Measurements from ENCODE around the gene RASSF1.

Gene RASSF1

DNA sequence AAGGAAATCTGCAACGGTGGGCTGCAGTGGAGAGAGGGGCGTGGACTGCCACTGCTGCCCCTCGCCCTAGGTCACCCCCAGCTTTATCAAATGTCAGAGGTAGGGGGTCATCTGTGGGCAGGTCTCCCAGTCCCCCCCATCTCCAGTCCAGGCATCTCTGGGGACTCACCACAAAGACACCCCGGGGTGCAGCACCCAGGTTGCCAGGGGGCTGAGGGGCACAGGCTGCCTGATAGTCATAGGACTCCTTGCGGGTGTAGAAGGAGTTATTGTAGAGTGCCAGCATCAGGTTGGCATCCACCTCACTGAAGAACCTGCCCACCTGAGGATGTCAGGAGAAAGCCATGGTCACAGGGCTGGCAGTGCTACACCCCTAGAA lies 25.2 kb upstream of the RASSF1 start:
- no peak for DNase-seq (ENCODE audit: low read depth in 2 of 2)

DNA sequence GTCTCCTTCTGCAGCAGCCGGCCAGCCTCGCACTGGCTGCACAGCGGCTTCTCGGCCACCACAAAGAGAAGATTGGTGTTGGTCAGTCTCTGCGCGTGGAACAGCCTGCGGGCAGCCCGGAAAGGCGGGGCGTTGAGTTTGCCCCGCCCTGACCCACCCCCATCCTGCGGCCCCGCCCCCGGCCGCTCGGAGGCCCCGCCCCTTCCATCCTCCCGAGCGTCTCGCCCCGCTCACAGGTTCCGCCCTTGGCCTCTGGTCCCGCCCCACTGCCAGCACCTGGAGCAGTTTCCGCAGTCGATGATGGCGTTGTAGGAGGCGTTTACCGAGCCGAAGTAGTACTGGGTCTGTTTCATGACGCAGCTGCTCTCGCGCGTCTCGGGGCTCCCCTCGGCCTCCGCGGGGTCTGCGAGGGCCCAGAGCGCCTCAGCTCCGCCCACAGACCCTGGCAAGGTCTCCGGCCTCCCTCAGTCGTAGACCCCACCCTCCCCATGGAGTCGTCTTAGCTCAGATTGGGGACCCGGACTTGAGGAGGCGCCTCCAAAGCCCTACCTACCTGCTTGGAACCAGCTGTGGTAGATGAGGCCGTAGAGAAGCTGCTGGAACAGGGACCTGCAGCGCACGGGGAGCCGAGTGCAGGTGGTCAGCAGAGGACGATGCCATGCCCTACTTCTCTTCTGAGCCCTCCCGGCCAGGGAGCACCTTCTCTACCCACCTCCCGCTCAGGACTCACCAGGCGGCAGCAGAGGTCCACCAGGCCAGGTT lies 24.6 kb upstream of the RASSF1 start:
- DNase-seq (ENCODE audit: low read depth in 2 of 2) = peak; percentile 90 to 93

DNA sequence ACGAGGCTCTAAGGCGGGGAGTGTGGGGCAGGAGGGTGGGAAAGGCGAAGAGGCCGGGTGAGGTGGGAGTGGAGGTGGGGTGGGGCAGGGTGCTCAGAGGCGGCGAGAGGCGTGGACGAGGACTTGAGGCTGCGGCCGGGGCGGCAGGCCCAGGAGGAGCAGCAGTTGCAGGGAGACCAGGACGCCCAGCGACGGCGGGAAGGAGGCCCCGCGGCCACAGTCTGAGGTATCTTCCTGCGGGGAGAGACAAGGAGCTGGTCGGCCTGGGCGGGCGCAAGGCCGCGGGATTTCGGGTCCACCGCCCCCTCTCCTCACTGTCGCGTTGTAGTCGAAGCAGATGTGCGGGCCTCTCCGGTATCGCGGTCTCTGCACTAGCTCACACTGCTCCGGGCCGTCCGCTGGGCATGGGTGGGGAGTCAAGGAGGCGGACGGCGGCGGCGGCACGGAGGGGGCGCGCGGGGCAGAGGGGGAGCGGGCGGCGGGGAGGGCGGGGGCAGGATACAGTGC lies 24.0 kb upstream of the RASSF1 start:
- no peak for DNase-seq (ENCODE audit: low read depth in 2 of 2)

DNA sequence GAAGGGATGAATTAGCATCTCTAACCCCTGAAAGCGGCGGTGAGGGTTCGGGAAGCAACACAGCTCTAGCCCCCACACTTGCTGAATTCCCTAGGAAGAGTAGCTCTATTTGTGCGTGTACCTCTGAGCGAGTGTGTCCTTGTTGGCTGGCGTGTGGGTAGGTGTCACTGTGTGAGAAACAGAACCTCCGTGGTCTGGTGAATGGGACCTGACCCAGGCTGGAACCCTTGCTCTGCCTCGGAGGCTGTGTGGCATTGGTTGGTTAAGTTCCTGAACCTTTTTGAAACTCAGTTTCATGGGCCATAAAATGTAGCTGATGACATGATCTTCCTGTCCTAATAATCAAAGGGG lies 19.1 kb upstream of the RASSF1 start:
- DNase-seq (ENCODE audit: low read depth in 2 of 2) = no peak

DNA sequence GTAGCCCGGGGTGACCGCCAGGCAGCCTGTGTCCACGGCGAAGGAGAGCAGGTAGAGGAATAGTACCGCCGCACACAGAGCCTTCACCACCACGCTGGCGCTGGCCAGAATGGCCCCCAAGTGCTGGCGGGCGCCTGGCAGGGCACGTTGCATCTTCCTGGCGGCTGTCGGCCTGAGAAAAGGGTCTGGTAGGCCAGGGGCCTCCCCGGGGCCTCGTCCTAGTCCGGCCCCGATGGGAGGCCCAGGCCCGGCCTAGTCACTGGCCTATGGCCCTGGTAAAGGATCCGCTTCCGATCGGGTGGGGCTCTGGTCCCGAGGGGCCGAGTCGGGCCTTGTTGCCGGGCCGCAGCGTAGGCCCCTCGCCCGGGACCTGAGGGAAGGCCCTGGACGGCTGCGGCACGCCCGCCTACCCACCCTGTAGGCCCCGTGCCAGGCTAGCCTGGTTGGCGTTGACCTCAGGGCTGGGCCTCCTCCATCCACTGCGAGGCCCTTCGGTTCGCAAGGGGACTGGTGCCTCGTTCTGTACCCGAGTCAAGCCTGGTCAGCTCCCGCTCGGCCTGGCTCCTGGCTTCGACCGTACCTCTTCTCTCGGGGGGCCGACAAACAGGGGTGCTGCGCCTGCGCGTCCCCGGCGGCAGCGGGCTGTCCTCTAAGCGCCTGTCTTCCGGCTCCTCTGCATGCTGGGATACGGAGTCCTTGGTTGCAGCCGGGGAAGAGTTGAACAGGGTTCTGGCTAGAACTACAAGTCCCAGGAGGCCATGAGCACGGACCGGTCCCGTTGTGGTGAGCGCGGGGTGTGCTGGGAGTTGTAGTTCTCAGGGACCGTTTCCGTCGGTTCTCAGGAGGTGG lies 18.5 kb upstream of the RASSF1 start, which contains the start of gene TMEM115:
Gene TMEM115, minus strand, starts transcription at position 611 of the 849 bp plus-strand sequence. Its CDS starts 458 bp downstream, at position 153.
- DNase-seq (ENCODE audit: low read depth in 2 of 2) = peak; percentile 83 to 91

DNA sequence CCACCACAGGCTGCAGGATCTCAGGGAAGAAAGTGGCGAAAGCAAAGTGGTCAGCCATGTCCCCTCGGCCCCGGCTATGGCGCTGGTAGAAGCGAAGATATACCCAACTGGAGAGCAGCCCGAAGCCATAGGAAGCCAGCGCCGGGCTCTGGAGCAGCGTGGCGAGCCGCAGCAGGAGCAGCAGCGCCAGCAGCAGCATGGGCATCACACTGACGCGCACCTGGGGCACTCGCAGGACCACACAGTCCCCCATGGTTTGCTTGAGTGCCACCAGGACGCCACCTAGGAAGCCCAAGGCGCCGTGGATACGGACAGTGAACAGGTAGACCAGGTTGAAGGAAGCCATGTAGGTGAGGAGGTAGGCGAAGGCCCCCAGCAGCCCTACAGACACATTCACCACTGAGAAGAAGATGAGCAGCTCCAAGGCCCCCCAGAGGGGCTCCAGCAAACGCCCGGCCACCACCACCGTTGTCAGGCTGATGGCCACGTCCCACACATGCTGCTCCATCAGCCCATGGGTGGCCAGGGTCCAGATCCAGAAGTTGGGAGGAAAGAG lies 17.8 kb upstream of the RASSF1 start:
- DNase-seq (ENCODE audit: low read depth in 2 of 2) = no peak

- DNase-seq (ENCODE audit: low read depth in 2 of 2) = no peak
Observed at GRCh38 chr3:50357481-50357880, 16.8 kb upstream of the RASSF1 start.

DNA sequence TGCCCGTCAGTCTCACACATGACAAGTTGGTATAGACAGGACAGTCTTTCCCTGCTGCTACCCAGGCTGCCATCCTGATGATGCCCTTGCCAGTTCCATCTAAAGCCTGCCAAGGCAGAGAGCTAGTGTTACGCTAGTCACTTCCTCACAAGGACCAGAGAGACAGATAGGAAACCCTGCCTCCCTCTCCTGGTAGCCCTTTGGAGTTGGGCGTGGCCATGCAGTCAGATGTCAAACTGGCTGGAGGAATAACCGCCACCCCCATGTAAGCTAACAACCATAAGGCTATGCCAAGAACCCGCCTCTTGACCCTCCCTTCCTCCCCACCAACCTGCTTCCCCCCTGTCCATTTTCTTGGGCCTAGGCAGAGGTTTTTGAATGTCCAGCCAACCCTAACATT lies 15.9 kb upstream of the RASSF1 start:
- no peak for DNase-seq (ENCODE audit: low read depth in 2 of 2)

DNA sequence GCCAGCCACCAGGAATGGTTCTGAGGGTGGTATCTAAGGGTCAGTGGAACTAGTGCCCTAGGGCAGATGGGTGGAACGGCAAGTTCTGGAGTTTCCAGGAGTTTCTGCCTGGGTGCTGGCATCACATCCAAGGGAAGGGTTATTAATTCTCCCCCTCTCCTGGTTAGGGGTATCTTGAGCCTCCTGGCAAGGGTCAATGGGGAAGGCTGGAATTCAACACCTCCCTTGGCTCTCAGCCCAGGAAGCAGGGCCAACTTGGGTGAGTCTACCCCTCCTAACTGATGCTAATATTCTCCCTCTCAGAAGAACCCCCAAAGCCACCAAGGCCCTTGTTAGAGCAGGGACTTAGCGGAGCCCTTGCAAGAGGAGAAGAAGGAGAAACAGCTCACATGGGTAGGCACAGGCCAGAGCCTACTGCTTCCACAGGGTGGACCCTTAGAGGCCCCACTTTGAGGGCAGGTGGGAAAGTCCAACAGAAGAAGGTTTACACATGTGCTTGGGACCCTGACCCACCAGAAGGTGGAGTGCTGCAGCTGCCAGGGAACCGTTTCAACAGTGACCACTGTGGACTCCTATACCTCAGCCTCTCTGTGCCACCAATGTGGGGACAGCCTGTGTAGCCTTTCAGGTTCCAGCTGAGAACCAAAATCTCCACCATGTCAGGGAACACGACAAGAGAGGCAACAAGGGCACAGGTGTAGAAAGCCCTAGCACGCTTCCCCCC lies 15.4 kb upstream of the RASSF1 start:
- DNase-seq (ENCODE audit: low read depth in 2 of 2) = no peak

DNA sequence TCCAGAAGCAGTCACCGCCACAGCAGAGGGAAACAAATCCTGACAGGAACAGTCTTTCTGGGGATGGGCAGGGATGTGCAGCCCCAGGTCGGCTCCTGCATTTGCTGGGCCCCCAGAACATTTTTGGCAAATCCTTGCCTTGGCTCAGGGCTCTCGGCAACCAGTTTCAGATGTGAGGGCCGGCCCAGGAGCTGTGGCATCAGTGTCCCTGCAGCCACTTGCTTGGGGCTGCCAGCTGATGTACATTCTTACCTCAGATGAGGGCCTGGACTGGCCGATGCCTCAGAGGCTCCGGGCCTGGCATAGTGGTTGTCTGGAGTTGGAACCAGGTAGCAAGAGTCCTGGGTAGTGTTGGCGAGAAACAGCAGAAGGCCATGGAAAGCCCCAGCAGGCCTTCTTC lies 14.2 kb upstream of the RASSF1 start:
- no peak for DNase-seq (ENCODE audit: low read depth in 2 of 2)

GRCh38 chr3:50354186-50354764 lies 13.6 kb upstream of the RASSF1 start:
- DNase-seq (ENCODE audit: low read depth in 2 of 2) = no peak

DNA sequence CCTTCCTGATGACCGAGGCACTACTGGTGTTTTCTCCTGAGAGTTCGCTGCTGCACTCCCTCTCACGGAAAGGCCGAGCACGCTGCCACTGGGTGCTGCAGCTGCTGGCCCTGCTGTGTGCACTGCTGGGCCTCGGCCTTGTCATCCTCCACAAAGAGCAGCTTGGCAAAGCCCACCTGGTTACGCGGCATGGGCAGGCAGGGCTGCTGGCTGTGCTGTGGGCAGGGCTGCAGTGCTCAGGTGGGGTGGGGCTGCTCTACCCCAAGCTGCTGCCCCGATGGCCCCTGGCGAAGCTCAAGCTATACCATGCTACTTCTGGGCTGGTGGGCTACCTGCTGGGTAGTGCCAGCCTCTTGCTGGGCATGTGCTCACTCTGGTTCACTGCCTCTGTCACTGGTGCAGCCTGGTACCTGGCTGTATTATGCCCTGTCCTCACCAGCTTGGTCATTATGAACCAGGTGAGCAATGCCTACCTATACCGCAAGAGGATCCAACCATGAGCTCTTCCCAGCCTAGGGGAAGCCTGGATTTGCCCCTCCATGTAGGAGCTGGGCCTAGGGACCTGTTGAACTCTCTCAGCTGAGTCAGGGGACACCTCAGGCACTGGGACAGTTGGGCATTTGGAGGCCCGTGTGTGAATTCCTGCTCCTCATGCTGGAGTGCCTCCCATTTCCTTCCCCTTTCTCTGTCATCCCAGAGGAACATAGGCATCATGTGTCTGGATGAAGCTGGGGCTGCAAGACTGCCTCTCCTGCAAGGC lies 12.8 kb upstream of the RASSF1 start:
- no peak for DNase-seq (ENCODE audit: low read depth in 2 of 2)

DNA sequence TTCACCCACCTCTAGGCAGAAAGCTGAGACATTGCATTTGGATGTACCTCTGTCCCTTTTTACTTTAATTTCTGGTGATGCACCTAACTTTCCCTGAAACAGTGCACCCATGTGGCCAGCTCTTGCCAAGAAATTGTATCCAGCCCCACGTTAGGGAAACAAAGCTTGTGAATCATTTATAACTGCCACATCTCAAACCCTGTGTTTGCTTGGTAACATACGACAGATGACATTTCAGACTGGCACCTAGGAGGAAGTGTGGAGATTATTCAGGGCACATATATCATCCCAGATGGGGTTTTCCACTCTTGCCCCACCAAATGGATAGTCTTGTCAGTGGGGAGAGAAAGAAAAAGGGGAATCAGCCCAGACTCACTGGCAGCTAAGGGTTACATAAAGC lies 12.1 kb upstream of the RASSF1 start:
- no peak for DNase-seq (ENCODE audit: low read depth in 2 of 2)

GRCh38 chr3:50351323-50351697 lies 10.7 kb upstream of the RASSF1 start:
- DNase-seq (ENCODE audit: low read depth in 2 of 2) = no peak

DNA sequence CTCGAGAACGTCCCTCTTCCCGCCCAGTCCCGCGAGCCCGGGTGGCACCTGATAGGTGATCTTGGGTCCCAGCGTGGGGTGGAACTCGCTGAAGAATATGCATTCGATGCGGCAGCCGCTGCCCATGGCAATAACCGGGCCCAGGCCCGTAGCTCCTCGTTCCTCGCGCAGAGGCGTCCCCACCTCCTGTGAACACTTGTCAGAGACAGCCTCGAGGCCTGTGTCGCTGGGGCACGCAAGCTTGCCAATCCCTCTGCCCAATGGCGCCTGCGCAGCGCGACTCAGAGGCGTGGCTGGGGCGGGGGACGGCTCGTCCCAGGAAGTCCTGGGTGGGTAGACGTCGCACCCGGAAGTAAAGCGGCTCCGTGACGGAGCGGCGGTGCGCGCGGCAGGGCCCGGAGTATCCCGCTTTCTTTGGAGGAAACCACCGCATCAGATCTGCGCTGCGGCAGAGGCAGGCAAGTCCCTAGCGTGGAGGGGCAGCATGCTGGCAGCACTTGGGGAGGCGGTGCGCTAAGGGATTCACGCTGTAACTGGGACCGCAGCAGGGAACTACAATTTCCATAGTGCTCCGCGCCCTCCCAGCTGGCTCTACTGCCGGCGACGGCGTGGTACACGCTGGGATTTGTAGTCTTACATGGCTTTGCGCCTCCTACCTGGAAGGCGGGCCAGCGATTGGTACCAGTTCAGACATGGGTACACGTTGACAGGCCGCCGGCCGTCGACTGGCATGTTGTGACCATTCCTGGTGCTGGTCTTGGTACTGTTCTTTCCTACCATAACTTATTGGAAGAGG lies 10.1 kb upstream of the RASSF1 start, which contains the start of the genes CYB561D2 and NPRL2:
Gene CYB561D2, plus strand, starts transcription at position 336 of the 796 bp plus-strand sequence. CDS start 572 bp downstream, outside the sequence.
Gene NPRL2, minus strand, starts transcription at position 249 of the 796 bp plus-strand sequence. Its CDS starts 123 bp downstream, at position 126.
- DNase-seq (ENCODE audit: low read depth in 2 of 2) = peak; percentile 96 to 98

- no peak for DNase-seq (ENCODE audit: low read depth in 2 of 2)
Observed at GRCh38 chr3:50350213-50350526, 9.5 kb upstream of the RASSF1 start.

DNA sequence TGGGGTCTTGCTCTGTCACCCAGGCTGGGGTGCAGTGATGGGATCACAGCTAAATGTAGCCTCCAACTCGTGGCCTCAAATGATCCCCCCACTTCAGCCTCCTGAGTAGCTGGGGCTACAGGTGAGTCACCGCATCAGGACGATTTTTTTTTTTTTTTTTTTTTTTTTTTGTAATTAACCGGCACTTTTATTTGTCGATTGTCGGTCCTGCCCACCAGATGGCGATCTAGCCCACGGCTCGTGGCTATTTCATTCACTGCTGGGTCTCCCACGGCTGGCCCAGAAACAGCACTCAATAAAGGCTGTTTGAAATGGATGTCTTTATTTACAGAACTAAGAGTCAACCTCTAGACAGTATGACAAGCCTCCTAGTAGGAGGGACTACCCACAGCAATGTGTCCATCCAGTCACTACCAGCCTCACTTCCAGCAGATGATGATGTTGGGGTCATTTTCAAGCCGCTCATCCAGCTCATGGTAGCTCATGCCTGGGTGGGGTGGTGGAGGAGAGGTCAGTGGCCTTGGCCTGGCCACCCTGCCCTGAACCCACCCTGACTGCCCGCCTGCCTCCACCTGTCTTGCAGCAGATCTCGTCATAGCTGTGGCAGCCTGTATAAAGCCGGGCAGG lies 6.7 kb upstream of the RASSF1 start:
- DNase-seq (ENCODE audit: low read depth in 2 of 2) = peak in 1 of 2 donors; percentile 50

DNA sequence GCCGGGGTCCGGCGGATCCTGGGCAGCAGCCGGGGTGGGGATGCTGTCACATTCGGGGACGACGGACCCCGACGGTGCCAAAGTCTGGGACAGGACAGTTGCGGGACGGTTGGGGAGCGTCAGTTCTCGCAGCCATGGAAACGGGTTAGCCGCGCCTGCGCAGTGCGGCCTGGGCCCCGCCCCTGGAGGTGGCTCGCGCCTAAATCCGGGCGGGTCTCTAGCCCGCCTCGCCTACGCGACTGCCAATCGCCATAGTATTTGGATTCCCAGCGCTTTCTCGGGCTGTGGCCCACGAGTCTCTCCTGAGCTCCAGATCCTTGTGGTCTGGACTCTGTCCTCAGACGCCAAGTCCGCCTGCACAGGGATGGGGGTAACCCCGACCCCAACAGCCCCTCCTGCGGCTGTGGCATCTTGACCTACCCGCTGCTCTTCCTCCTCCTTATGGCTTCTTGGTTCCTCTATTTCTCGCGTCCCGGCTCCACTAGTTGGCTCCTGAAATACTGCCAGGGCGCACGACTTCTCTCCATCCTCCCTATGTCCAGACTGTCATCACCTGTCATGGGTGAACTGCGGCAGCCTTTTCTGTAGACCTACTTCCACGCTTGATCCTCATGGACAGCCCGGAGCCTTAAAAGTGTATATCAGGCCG lies 5.1 kb upstream of the RASSF1 start, which contains the start of gene ZMYND10:
Gene ZMYND10, minus strand, starts transcription at position 147 of the 649 bp plus-strand sequence. CDS start 153 bp downstream, outside the sequence.
- DNase-seq (ENCODE audit: low read depth in 2 of 2) = peak in 1 of 2 donors; percentile 47

GRCh38 chr3:50345008-50345407 lies 4.4 kb upstream of the RASSF1 start:
- no peak for DNase-seq (ENCODE audit: low read depth in 2 of 2)
